Ascending aorta (tissue), 2 donors: ENCODE results near the gene CLCA4. TPM values are rescaled to one million over a fixed set of nuclear protein-coding genes. Genes with fewer than 3 reads are reported as not detected.

Experiments
- DNase-seq, 2 donors: peaks; one replicate each; pipeline ENCODE4 v3.0.0-alpha.2; 2019; ENCODE audit warnings: low spot score in 2 of 2
- H3K27ac ChIP-seq, 2 donors: fragments of 200-600 bp; sonication (generic); one replicate each; pipeline ENCODE4 v1.5.1; 2016 to 2017; ENCODE audit warnings: mild to moderate bottlenecking in 1 of 2
- H3K27me3 ChIP-seq: fragments of 200-600 bp; sonication (generic); one replicate; pipeline ENCODE4 v1.5.1; 2017
- H3K36me3 ChIP-seq, 2 donors: fragments of 200-600 bp; sonication (generic); one replicate each; pipeline ENCODE4 v1.5.1; 2016
- H3K4me1 ChIP-seq, 2 donors: fragments of 200-600 bp; sonication (generic); one replicate each; pipeline ENCODE4 v1.5.1; 2016 to 2017; ENCODE audit warnings: mild to moderate bottlenecking in 1 of 2
- H3K4me3 ChIP-seq, 2 donors: fragments of 200-600 bp; sonication (generic); one replicate each; pipeline ENCODE4 v1.5.1; 2016 to 2017; ENCODE audit warnings: mild to moderate bottlenecking in 1 of 2
- H3K9me3 ChIP-seq, 2 donors: fragments of 200-600 bp; sonication (generic); one replicate each; pipeline ENCODE4 v1.5.1; 2016
- intact Hi-C: fragments of 100-400 bp; cut with DNase I; formaldehyde crosslinking; loops from one replicate; pipeline ENCODE4 v1.15.1; 2023
- total RNA-seq: library from RNA; depleted of rRNA; stranded (reverse); fragments of >200 nt; gene quantifications from one replicate; pipeline ENCODE4 v1.1.0, GENCODE V29; 2016
- TF ChIP-seq, protein P1 (sequence below), 3 experiments: fragments of 200-600 bp in 2 of 3; fragments of 450-650 bp in 1 of 3; sonication (generic) in 2 of 3; IDR thresholded peaks; one replicate each; pipeline ENCODE4 v1.5.1; 2016 to 2019; ENCODE audit warnings: antibody characterized with exemption in 3 of 3, mild to moderate bottlenecking in 1 of 3, moderate library complexity in 1 of 3

Gene CLCA4
- total RNA-seq, 1 donor from 2014 or later, result not detected

DNA sequence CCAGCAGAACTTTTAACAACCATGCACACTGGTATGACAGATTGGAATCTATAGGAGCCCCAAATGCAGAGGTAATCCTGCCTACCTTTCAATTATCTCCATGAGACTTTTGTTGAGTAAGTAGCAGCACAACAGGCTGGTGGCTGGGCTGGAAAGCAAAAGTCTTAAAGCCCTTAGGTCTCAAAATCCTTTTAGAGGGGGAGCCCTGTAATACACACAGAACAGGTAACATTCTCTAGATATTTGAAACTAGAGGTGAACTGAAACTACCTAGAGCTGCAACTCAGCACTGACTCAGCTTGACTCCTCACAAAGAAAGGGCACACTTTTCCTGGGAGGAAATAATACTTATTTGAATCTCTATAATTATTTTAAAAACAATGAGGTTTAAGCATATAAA lies 71.5 kb downstream of the CLCA4 start:
- intact Hi-C loops, result no loop called here
- H3K9me3 ChIP-seq, result peaks cover 0 to under 1% of the 10 kb centered on the region in 2 donors
- no peaks in the 10 kb centered on the region for H3K36me3 ChIP-seq
- TF ChIP-seq, protein P1, sequence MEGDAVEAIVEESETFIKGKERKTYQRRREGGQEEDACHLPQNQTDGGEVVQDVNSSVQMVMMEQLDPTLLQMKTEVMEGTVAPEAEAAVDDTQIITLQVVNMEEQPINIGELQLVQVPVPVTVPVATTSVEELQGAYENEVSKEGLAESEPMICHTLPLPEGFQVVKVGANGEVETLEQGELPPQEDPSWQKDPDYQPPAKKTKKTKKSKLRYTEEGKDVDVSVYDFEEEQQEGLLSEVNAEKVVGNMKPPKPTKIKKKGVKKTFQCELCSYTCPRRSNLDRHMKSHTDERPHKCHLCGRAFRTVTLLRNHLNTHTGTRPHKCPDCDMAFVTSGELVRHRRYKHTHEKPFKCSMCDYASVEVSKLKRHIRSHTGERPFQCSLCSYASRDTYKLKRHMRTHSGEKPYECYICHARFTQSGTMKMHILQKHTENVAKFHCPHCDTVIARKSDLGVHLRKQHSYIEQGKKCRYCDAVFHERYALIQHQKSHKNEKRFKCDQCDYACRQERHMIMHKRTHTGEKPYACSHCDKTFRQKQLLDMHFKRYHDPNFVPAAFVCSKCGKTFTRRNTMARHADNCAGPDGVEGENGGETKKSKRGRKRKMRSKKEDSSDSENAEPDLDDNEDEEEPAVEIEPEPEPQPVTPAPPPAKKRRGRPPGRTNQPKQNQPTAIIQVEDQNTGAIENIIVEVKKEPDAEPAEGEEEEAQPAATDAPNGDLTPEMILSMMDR (IDR thresholded peaks at IDR 0.05), result no peak
- no peak for DNase-seq
- no peaks in the 10 kb centered on the region for H3K27me3 ChIP-seq
- H3K4me3 ChIP-seq, result no peak overlapping the region
- no peaks in the 10 kb centered on the region for H3K4me1 ChIP-seq
- no peak overlapping the region for H3K27ac ChIP-seq

DNA sequence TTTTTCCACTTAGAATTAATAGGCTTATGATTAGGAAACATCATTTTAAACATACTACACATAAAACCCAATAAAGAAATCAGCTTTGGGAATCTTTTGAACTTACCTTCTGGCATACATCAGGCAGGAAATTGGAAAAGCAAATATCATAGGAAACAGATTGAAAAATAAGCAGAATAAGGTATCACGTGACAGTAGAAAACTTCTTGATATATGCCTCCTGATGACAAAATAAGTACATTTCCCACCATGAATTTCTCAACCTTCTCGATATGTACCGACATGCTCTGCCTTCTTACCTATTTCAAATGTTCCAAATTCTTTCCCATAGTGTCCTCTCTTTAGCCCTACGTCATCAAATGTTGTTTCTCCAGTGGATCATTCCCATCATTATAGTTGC lies 72.4 kb downstream of the CLCA4 start:
- no peak for DNase-seq
- no peak overlapping the region for H3K4me3 ChIP-seq
- intact Hi-C loops, result no loop called here
- no peak overlapping the region for H3K27ac ChIP-seq
- TF ChIP-seq, protein P1 (IDR thresholded peaks at IDR 0.05), result no peak
- H3K9me3 ChIP-seq, result no peaks in the 10 kb centered on the region
- H3K27me3 ChIP-seq, result no peaks in the 10 kb centered on the region
- no peaks in the 10 kb centered on the region for H3K36me3 ChIP-seq
- no peaks in the 10 kb centered on the region for H3K4me1 ChIP-seq

DNA sequence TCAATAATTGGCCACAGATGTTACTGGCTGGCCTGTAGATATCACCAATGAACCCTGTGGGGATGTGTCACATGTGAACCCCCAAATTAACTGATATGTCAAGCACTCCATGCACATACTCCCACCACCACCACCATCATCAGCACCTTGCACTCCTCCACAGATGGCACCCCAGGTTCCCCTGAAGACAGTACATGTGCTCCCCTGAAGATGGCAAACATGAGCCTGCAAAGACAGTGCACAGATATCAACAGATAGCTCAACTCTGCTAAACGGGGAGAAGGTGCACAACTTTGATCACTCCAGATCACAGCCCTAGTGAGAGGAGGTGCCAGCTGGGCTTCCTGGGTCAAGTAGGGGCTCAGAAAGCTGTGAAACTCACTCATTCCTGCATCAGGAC lies 74.4 kb downstream of the CLCA4 start:
- Histone ChIP-seq H3K27me3 (no peaks in the 10 kb centered on the region), H3K4me3 (no peak overlapping the region), H3K36me3 (no peaks in the 10 kb centered on the region), H3K4me1 (no peaks in the 10 kb centered on the region), H3K9me3 (peaks cover 0 to 4% of the 10 kb centered on the region in 2 donors), H3K27ac (no peak overlapping the region)
- DNase-seq, result no peak
- intact Hi-C loops, result no loop called here
- TF ChIP-seq, protein P1 (IDR thresholded peaks at IDR 0.05), result no peak

Other genes with a start within 250 kb of the CLCA4 start
- gene ODF2L, start 150.8 kb upstream of the CLCA4 start, total RNA-seq, result 6.2 TPM
- not detected for gene CLCA2, start 122.9 kb upstream of the CLCA4 start, total RNA-seq
- not detected for gene CLCA1, start 78.2 kb upstream of the CLCA4 start, total RNA-seq
- gene SH3GLB1, start 157.5 kb downstream of the CLCA4 start, total RNA-seq, result 28.9 TPM